ENCODE measurements around the gene CDV3.

- TF ChIP-seq CTCF (IDR thresholded peaks at IDR 0.05), result no peak
- no peak for TF ChIP-seq ZFX (IDR thresholded peaks at IDR 0.05; ENCODE audit: borderline replicate concordance)
Observed at GRCh38 chr3:133606902-133607301, 33.4 kb downstream of the CDV3 start.
